Stimulated activated CD8-positive, alpha-beta memory T cell treated with anti-CD3 and anti-CD28 coated beads, Interleukin-12 subunit alpha, Interleukin-12 subunit beta, amount 100 ng/mL, for 24 hours (primary cell): ENCODE measurements around the gene ENOX1.

Experiments used
- DNase-seq: peaks from one replicate; pipeline ENCODE4 v3.0.0-alpha.2; 2020; ENCODE audit errors: extremely low read depth

ENOX1 gene

DNA sequence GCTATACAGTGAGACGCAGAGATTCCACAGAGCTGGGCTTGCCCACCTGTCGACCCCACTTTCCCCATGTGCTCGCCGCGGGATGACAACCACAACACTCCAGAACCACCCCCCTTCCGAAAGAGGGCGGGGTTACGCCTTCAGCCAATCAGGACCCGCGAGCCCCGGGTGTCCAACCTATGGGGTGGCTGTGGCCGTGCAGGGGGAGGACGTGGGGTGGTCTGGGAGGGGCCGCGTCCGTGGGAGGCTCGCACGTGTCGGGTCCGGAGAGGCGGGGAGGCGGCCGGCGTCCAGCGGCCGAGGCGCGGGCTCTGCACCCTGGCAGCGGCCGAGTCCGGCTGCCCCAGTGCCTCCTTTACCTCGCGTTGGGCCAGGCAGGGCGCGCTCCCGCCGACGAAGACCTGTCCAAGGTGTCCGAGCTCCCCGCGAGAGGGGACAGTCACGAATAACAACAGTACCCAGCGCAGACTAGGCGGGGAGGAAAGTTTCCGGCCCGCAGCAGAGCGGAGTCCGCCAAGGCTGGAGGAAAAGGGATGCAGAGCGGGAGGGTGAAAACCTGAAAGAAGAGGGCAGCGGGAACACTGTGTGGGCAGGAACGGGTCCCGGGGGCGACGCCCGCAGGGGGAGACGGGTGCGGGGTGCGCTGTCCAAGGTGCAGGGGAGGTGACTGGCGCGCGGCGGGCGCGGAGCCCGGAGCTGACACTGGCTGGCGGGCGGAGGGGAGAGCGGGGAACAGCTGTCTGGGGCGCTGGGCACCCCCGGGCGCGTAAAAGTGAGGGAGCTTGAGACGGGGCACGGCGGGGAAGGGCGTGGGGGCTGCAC, 911 bp downstream of the ENOX1 start:
- no peak for DNase-seq

DNA sequence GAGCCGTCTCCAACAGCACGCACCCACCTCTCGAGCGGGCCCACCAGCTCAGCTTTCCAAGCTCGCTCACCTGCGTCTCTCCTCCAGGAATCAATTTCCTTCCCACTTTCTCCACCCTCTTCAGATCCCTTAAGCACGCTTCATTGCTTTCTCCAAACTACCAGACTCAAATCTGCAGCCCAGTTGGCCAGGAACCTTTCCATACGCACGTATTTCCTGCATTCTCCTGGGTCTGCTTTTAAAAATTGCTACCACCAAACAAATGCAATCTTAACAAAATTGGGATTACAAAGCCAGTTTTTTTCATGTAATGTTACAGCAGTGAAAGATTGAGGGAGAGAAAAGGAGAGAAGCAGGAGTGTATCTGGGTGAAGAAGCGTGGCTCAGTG, 1.5 kb downstream of the ENOX1 start:
- no peak for DNase-seq

DNA sequence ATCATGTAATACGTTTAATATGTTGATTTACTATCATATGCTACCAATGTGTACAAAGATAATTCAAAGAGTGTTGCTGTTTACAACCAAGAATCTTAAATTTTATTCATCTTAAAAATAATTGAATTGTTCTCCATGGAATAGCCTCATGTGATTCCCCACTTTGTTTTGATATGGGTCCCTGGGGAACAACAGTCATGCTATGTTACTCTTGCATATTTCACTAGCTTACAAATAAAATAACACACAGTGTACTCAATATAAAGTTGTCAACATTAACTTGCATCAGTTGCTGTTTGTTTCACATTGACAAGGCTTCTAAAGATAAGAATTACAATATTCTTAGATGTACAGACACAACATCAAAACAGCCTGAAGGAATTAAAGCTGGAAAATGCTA, 2.3 kb downstream of the ENOX1 start:
- DNase-seq = no peak

DNA sequence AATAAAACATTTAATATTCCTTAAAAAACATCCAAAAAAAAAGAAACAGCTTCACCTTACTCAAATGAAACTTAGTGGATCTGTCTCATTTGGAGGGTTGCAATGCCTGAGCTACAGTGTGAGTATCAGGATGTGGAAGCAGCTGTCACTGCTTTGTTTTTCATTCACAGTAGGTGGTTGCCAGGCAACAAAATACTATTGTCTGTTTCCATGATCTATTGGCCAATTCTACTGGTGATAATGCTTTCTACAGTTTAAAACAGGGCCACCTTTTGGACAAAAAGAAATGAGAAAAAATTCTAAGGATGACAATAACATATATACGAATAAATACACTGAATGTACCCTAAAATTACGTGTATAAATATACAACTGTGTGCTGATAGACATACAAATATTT, 3.0 kb downstream of the ENOX1 start:
- DNase-seq = no peak

DNA sequence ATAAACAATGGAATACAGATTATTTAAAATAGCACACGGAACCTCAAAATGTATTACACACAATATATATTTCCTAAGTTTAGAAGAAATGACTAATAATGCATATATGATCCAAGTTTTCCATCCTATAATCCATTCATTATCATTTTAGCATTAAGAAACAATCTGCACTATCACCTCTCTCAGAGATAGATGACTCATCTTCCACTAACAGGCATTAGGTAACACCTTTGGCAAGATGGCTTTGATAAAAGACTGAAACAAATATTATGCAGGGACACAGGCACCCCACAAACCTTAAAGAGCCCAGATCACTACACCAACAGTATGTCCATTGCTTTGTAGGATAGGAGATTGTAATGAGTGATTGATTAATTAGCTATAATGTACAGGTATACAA, 4.1 kb downstream of the ENOX1 start:
- DNase-seq = no peak

DNA sequence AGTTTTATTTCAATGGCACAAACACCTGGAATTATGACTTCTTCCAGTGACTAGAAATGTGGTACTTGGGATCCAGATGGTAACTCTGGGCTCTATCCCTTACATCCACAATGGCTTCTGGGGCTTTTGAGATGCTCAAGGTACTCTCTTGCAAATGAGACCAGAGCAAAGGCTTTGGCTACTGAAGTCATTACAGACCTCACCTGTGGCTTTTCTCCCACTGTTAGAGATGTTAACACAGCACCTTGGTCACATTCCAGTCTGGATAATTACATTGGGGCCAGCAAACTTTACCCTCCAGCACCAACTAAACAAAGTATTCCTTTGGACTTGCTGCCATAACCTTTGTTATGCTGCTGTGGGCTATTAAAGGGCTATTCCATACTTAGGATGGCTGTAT, 6.1 kb downstream of the ENOX1 start:
- DNase-seq = no peak

DNA sequence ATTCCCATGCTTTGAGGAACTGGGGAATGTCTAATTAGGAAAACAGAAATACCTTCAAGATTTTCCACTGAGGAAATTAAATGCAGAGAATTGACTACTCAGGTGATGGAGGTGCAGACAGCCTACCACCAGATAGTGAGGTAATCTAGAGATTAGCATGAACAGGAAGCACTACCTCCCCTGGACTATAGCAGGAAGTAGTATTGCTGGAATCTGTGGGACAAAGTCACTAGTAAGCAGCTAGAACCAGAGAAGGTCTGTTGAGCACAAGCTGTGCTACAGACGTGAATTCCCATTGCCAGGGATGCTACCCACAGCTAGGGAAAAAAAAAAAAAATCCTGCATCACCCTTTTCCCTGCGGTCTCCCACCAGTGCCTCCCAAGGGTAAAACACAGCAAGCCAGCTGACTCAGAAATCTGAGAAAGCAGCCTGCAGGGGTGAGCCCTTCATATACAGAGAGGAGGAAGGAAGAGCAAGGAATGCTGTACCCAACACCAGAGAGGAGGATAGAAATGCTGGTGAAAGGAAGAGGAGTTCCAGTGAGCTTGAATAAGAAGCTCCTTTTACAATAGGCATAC, 10.2 kb downstream of the ENOX1 start:
- DNase-seq = no peak

DNA sequence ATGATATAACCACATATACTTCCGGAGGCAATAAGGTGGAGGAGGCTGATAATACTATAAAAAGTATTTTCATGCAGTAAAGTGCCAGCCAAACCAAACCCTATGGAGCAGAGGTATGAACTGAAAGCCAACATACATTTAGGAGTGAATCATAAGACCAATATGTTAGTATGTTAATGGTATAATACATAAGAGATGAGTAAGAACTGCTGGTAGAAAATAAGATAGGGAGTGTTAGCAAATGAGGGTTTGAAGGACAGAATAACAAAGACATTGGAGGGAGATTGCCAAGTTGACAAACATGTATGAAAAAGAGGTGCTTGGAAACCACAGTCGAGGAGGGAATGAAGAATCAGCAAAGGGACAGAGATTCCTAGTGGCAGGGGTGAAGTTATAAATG, 10.8 kb downstream of the ENOX1 start:
- no peak for DNase-seq

DNA sequence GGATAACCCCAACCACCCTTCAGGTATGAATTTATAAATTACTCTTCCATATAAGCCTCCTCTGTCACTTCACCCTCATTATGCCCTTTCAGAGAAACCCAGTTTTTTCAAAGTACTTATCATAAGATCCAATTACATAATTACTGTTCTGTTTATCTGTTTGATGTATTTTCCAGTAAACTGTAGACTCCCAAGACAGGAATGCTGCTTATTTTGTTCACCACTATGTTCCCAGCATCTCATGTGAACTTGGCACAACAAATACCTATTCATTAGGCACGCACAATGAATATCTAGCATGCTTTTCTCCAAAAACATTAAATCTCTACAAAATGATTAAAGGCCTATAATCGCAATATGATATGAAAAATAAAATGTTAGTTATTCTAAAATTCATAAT, 13.2 kb downstream of the ENOX1 start:
- no peak for DNase-seq

DNA sequence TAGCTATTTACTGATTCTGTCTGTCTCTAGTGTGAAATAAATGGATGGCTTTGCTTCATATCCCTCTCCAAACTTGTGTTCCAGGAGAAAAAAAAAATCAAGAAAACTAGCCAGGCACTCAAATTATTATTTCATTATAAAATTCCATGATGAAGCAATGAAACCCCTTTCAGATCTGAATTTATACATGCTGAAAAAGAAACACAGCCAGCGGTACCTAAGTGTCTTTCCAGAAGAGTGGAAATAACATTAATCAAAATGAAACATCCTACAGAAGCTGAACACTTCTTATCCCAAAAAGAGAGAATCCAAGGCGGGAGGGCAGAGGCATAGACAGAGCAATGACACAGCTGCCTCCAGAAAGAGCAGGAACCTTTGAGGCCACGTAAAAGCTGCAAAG, 15.9 kb downstream of the ENOX1 start:
- DNase-seq = no peak

DNA sequence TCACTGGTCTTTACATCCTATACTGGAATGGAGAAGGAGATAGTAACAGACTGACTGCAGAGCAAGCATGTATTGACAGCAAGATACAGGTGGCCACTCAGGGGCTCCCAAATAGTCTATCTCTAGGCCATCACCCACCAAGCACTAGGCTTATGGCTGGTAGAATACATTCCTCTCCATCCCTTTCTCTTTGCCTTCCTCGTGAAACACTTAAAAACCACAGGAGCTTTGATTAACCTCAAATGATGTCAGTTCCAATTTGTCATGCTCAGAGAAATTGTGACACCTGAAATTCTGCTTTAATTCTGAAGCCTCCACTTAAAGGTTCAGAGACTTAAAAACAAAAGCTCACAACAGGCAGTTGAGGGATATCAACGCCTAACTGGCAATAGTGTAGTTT, 17.2 kb downstream of the ENOX1 start:
- DNase-seq = no peak

DNA sequence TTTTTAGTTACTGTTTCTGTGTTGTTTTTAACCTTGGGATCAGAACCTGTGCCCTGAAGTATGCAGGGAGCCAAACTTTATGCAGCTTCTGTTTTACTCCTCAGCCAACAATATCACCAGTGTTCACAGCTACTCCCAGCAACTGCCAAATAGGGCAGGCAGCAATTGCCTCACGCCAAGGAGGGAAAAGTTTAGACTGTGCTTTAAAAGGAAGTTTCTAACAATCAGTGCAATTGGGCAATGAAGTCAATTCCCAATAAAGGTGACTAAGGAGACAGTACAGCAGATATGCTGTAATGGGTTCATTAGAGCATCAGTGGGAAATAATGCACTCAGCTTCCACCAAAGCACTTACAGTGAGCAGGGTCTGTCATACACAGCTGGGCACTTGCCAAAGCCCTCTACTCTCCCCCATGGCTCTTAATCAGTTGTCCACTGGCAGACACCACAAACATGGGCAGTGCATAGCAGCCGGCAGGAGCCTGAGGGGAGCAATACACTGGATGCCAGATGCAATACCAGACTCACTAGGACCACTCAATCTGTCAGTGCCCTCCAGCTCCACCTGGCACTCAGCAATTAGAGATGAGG, 19.3 kb downstream of the ENOX1 start:
- DNase-seq = no peak

DNA sequence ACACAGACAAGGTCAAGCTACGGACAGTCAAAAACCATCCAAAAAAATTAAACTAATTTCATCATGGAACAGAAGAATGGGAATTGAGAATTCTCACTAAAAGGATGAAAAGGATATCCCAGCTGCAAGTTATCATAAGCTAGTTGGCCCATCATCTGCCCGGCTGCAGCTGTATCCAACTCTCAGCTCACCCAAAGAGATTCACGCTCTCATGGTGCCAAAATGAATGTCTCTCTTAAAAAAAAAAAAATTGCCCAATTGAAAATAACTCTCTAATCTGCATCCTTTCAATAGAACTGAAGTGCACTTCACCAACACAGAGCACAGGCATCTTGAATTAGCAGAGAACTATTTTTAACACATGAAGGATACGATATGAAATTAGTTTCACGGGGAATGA, 20.0 kb downstream of the ENOX1 start:
- DNase-seq = no peak

DNA sequence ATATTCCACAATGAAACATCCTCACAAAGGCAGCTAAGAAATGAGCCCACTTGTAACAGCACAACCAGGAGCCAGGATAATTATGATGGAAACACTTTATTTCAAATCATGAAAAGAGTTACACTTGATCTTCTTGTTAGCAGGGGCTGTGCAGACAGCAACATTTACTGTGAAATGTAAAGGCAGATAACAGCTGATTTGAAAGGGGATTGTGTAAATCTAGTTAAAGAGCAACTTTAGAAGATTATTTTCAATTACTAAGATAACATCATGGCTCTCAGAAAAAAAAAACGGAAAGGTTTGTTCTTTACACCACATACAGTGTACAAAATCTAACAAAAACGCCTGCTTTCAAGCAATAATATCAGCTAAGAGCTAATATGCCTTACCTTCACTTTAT, 22.4 kb downstream of the ENOX1 start:
- DNase-seq = no peak

DNA sequence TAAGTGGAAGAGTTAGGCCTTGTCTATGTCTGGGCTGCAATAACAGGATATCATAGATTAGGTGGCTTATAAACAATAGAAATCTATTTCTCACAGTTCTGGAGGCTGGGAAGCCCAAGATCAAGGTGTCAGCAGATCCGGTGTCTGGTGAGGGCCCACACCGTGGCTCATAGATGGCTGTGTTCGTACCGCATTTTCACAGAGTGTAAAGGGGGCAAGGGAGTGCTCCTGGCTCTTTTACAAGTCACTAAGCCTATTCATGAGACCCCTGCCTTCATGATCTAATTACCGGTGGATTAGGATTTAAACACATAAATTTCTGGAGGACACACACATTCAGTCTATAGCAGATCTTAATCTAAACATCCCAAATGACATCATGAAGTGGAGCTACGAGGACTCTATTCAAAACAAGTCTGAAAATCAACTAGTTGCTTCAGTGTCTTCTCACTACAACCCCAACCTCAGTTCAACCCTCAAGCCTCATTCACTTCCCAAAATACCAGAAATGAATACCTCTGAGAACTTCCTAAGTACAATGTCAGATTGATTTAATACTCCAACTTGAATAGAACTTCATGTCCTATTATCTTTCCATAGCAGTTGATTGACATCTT, 23.5 kb downstream of the ENOX1 start:
- DNase-seq = no peak

DNA sequence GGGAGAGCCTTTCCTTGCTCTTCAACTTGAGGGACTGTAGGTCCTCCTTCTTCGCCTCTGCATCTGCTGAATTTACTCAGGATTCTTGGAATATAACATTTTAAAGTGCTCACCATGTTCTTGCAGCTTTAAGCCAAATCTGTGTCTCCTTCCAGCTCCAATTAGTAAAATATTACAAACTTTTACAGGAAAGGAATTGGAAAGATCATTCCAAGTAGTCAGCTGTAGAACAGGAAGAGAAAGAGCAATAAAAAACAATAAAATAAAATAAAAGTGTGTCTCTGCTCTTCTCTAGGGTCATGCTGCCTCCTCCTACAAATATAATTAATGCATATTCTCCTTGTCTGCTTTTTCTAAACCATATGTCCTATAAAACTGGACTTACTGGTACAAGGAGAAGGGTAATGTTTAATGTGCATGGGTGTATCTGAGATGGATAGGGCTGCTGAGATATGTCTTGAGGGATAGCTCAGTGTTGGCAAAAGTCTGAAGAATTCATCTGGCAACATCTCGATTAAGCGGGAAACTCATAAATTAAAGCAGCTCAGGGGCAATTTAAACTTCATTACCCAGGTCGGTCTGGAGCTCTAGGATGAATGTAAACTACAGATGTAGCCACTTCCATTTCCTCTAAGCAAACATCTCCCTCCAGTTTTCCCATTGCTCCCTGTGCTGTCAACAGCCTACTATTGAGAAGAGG, 25.0 kb downstream of the ENOX1 start:
- no peak for DNase-seq

DNA sequence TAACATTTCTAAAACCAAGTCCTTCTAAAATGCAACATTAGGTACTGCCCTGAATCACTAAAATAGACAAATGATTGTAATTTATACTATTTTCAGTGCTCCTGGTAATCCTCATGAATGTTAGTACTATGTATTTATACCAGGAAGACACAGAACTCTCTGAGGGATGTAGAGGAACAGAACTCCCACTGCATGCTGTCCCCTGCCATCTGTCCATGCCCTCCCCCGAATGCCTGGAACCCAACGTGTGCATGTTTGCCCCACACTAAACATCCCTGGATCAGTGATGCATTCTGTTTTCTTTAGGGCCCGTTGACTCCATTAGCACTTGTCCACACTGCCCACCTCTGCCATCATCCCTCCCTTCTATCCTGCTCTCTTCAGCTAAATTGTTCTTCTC, 26.5 kb downstream of the ENOX1 start:
- DNase-seq = no peak

DNA sequence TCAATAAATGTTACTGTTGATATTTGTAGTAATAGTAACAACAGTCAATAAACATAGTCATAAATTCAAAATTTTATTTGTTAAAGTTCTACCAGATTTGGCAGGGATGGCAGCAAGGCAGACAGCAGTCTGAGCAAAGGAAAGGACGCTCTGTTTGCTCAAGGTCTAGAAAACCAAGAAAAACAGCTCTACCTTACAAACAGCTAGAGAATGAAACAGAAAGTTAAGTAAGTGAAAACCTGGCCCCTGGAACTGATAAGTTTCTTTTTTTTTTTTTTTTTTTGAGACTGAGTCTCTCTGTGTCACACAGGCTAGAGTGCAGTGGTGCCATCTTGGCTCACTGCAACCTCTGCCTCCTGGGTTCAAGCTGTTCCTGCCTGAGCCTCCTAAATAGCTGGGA, 27.9 kb downstream of the ENOX1 start:
- no peak for DNase-seq

DNA sequence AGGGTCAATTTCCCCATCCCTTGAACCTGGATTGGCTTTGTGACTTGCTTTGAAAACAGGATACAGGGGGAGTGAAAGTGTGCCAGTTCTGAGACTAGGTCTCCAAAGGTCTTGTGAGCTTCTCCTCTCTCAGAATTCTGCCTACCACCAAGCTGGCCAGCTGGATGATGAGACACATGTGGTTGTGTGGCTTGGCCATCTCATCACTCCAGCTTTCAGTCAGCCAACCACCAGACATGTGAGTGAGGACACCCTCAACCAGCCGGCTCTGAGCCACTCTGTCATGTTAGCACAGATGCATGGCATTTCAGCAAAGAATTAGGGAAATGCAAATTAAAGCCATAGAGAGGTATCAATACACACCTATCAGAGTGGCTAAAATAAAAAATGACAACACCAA, 29.5 kb downstream of the ENOX1 start:
- no peak for DNase-seq

DNA sequence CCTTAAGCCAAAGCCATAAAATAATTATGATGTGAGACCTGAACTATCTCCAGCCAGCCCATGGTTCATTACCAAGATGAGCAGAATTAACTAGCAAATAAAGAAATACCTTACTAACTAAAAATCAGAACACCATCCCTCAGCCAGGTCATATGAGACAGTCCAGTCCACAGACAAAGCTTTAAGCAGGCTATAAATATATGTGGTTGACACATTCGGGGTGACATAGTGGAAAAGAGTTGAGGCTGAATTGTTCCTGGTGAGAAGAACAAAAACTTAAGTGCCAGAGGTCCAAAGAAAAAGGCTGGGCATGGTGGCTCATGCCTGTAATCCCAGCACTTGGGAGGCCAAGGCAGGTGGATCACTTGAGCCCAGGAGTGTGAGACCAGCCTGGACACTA, 30.9 kb downstream of the ENOX1 start:
- no peak for DNase-seq

DNA sequence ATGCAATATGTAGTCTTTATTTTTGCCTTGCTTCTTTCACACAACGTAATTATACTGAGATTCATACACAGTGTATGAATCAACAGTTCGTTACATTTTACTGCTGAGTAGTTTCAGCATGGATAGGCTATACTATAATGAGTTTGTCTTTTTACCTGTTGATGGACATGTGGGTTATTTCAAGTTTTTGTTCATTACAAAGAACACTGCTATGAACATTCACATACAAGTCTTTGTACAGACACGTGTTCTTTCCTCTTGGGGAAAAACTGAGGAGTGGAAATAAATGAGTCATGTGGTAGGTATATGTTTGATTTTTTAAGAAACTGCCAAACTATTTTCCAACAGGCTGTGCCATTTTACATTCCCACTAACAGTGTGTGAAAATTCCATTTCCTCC, 35.1 kb downstream of the ENOX1 start:
- no peak for DNase-seq

DNA sequence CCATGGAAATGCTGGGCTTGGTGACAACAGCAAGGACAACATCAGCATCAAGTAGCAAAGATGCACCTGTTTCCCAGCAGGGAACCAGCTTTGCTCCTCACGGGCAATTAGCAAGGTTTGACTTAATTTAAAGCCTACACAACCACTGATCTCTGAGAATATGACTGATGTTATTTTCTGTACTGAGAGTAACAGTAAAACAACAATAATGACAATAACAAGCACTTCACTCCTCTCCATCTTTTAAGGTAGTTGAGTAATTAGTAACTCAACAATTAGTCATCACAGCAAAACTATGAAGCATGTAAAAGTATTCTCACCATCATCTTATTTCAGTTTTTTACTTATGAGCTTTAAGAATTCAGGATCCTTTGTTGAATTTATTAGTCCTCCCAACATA, 37.3 kb downstream of the ENOX1 start:
- no peak for DNase-seq
